B cell (primary cell): ENCODE measurements around the gene RAI14.

Source experiments
- EZH2 ChIP-seq: IDR thresholded peaks from 2 replicates; pipeline ENCODE4 v1.6.1; 2012; ENCODE audit warnings: borderline replicate concordance, low read depth, mild to moderate bottlenecking, moderate library complexity, low read length; ENCODE audit not compliant: insufficient read depth, poor library complexity, severe bottlenecking
- TF ChIP-seq, protein P1 (sequence below): fragments of 200-600 bp; IDR thresholded peaks from one replicate; pipeline ENCODE4 v1.8.0; 2022; ENCODE audit warnings: antibody characterized with exemption, mild to moderate bottlenecking

DNA sequence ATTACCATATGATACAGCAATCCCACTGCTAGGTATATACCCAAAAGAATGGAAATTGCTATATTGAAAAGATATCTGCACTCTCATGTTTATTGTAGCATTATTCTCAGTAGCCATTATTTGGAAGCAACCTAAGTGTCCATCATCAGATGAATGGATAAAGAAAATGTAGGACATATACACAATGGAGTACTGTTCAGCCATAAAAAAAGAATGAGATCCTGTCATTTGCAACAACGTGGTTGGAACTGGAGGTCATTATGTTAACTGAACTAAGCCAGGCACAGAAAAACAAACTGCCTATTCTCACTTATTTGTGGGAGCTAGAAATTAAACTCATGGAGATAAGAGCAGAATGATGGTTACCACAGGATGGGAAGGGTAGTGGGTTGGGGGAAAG, 119.8 kb downstream of the RAI14 start:
- TF ChIP-seq, protein P1, sequence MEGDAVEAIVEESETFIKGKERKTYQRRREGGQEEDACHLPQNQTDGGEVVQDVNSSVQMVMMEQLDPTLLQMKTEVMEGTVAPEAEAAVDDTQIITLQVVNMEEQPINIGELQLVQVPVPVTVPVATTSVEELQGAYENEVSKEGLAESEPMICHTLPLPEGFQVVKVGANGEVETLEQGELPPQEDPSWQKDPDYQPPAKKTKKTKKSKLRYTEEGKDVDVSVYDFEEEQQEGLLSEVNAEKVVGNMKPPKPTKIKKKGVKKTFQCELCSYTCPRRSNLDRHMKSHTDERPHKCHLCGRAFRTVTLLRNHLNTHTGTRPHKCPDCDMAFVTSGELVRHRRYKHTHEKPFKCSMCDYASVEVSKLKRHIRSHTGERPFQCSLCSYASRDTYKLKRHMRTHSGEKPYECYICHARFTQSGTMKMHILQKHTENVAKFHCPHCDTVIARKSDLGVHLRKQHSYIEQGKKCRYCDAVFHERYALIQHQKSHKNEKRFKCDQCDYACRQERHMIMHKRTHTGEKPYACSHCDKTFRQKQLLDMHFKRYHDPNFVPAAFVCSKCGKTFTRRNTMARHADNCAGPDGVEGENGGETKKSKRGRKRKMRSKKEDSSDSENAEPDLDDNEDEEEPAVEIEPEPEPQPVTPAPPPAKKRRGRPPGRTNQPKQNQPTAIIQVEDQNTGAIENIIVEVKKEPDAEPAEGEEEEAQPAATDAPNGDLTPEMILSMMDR: no peak
- TF ChIP-seq EZH2: no peak
